ENCODE results near the gene DYRK1A.

Gene DYRK1A

GRCh38 chr21:37427221-37427620, 60.6 kb downstream of the DYRK1A start:
- no peak overlapping the region for H3K27ac ChIP-seq (ENCODE audit: low read depth, low read length)
- H3K4me3 ChIP-seq (ENCODE audit: low read depth in 1 of 2, low read length in 2 of 2), result no peak overlapping the region
- peaks cover 0 to 3% of the 10 kb centered on the region in 2 donors for H3K4me1 ChIP-seq (ENCODE audit: control insufficient read depth in 1 of 2, insufficient read depth in 2 of 2, low read length in 2 of 2)
- H3K27me3 ChIP-seq (ENCODE audit: control insufficient read depth in 1 of 2, insufficient read depth in 2 of 2, low read length in 2 of 2), result no peaks in the 10 kb centered on the region
- H3K9ac ChIP-seq (ENCODE audit: low read depth in 1 of 2, low read length in 2 of 2), result no peak overlapping the region
- H3K9me3 ChIP-seq (ENCODE audit: control insufficient read depth in 1 of 2, low read length in 2 of 2), result no peaks in the 10 kb centered on the region
- peaks cover 3 to 11% of the 10 kb centered on the region in 2 donors for H3K36me3 ChIP-seq (ENCODE audit: control insufficient read depth in 1 of 2, insufficient read depth in 2 of 2, low read length in 2 of 2)

- H3K4me1 ChIP-seq (ENCODE audit: control insufficient read depth in 1 of 2, insufficient read depth in 2 of 2, low read length in 2 of 2), result peaks cover 0 to 6% of the 10 kb centered on the region in 2 donors
Observed at GRCh38 chr21:37429356-37429755, 62.8 kb downstream of the DYRK1A start.

GRCh38 chr21:37430184-37430821, 63.7 kb downstream of the DYRK1A start:
- H3K9me3 ChIP-seq (ENCODE audit: control insufficient read depth in 1 of 2, low read length in 2 of 2), result no peaks in the 10 kb centered on the region
- no peak overlapping the region for H3K9ac ChIP-seq (ENCODE audit: low read depth in 1 of 2, low read length in 2 of 2)
- no peaks in the 10 kb centered on the region for H3K27me3 ChIP-seq (ENCODE audit: control insufficient read depth in 1 of 2, insufficient read depth in 2 of 2, low read length in 2 of 2)
- peaks cover 3 to 7% of the 10 kb centered on the region in 2 donors for H3K36me3 ChIP-seq (ENCODE audit: control insufficient read depth in 1 of 2, insufficient read depth in 2 of 2, low read length in 2 of 2)
- no peak overlapping the region for H3K4me3 ChIP-seq (ENCODE audit: low read depth in 1 of 2, low read length in 2 of 2)
- no peak overlapping the region for H3K27ac ChIP-seq (ENCODE audit: low read depth, low read length)
- peaks cover 7 to 14% of the 10 kb centered on the region in 2 donors for H3K4me1 ChIP-seq (ENCODE audit: control insufficient read depth in 1 of 2, insufficient read depth in 2 of 2, low read length in 2 of 2)

More at GRCh38 chr21:37429356-37429755, 62.8 kb downstream of the DYRK1A start:
- H3K36me3 ChIP-seq (ENCODE audit: control insufficient read depth in 1 of 2, insufficient read depth in 2 of 2, low read length in 2 of 2), result peaks cover 3 to 7% of the 10 kb centered on the region in 2 donors
- H3K9me3 ChIP-seq (ENCODE audit: control insufficient read depth in 1 of 2, low read length in 2 of 2), result no peaks in the 10 kb centered on the region
- H3K4me3 ChIP-seq (ENCODE audit: low read depth in 1 of 2, low read length in 2 of 2), result no peak overlapping the region
- H3K27ac ChIP-seq (ENCODE audit: low read depth, low read length), result no peak overlapping the region
- H3K27me3 ChIP-seq (ENCODE audit: control insufficient read depth in 1 of 2, insufficient read depth in 2 of 2, low read length in 2 of 2), result no peaks in the 10 kb centered on the region
- H3K9ac ChIP-seq (ENCODE audit: low read depth in 1 of 2, low read length in 2 of 2), result no peak overlapping the region

GRCh38 chr21:37431243-37431642, 64.7 kb downstream of the DYRK1A start:
- H3K36me3 ChIP-seq (ENCODE audit: control insufficient read depth in 1 of 2, insufficient read depth in 2 of 2, low read length in 2 of 2), result peaks cover 0 to 3% of the 10 kb centered on the region in 2 donors
- H3K9me3 ChIP-seq (ENCODE audit: control insufficient read depth in 1 of 2, low read length in 2 of 2), result no peaks in the 10 kb centered on the region
- H3K4me3 ChIP-seq (ENCODE audit: low read depth in 1 of 2, low read length in 2 of 2), result no peak overlapping the region
- no peak overlapping the region for H3K9ac ChIP-seq (ENCODE audit: low read depth in 1 of 2, low read length in 2 of 2)
- no peaks in the 10 kb centered on the region for H3K27me3 ChIP-seq (ENCODE audit: control insufficient read depth in 1 of 2, insufficient read depth in 2 of 2, low read length in 2 of 2)
- H3K27ac ChIP-seq (ENCODE audit: low read depth, low read length), result no peak overlapping the region
- peaks cover 7 to 23% of the 10 kb centered on the region in 2 donors for H3K4me1 ChIP-seq (ENCODE audit: control insufficient read depth in 1 of 2, insufficient read depth in 2 of 2, low read length in 2 of 2)

GRCh38 chr21:37432710-37433455, 66.3 kb downstream of the DYRK1A start:
- Histone ChIP-seq H3K27ac (ENCODE audit: low read depth, low read length) (no peak overlapping the region), H3K4me1 (ENCODE audit: control insufficient read depth in 1 of 2, insufficient read depth in 2 of 2, low read length in 2 of 2) (peaks cover 7 to 26% of the 10 kb centered on the region in 2 donors), H3K27me3 (ENCODE audit: control insufficient read depth in 1 of 2, insufficient read depth in 2 of 2, low read length in 2 of 2) (no peaks in the 10 kb centered on the region), H3K9ac (ENCODE audit: low read depth in 1 of 2, low read length in 2 of 2) (no peak overlapping the region), H3K4me3 (ENCODE audit: low read depth in 1 of 2, low read length in 2 of 2) (no peak overlapping the region), H3K36me3 (ENCODE audit: control insufficient read depth in 1 of 2, insufficient read depth in 2 of 2, low read length in 2 of 2) (peaks cover 0 to 3% of the 10 kb centered on the region in 2 donors), H3K9me3 (ENCODE audit: control insufficient read depth in 1 of 2, low read length in 2 of 2) (no peaks in the 10 kb centered on the region)

- Histone ChIP-seq H3K27ac (ENCODE audit: low read depth, low read length) (no peak overlapping the region), H3K9me3 (ENCODE audit: control insufficient read depth in 1 of 2, low read length in 2 of 2) (no peaks in the 10 kb centered on the region), H3K27me3 (ENCODE audit: control insufficient read depth in 1 of 2, insufficient read depth in 2 of 2, low read length in 2 of 2) (no peaks in the 10 kb centered on the region), H3K4me1 (ENCODE audit: control insufficient read depth in 1 of 2, insufficient read depth in 2 of 2, low read length in 2 of 2) (peaks cover 7 to 31% of the 10 kb centered on the region in 2 donors), H3K9ac (ENCODE audit: low read depth in 1 of 2, low read length in 2 of 2) (no peak overlapping the region), H3K4me3 (ENCODE audit: low read depth in 1 of 2, low read length in 2 of 2) (no peak overlapping the region), H3K36me3 (ENCODE audit: control insufficient read depth in 1 of 2, insufficient read depth in 2 of 2, low read length in 2 of 2) (peaks cover 0 to 3% of the 10 kb centered on the region in 2 donors)
Observed at GRCh38 chr21:37433456-37433840, 66.9 kb downstream of the DYRK1A start.

GRCh38 chr21:37435120-37435519, 68.5 kb downstream of the DYRK1A start:
- Histone ChIP-seq H3K4me1 (ENCODE audit: control insufficient read depth in 1 of 2, insufficient read depth in 2 of 2, low read length in 2 of 2) (peaks cover 7 to 35% of the 10 kb centered on the region in 2 donors), H3K27me3 (ENCODE audit: control insufficient read depth in 1 of 2, insufficient read depth in 2 of 2, low read length in 2 of 2) (no peaks in the 10 kb centered on the region), H3K36me3 (ENCODE audit: control insufficient read depth in 1 of 2, insufficient read depth in 2 of 2, low read length in 2 of 2) (peaks cover 0 to 3% of the 10 kb centered on the region in 2 donors), H3K9me3 (ENCODE audit: control insufficient read depth in 1 of 2, low read length in 2 of 2) (no peaks in the 10 kb centered on the region), H3K4me3 (ENCODE audit: low read depth in 1 of 2, low read length in 2 of 2) (no peak overlapping the region), H3K9ac (ENCODE audit: low read depth in 1 of 2, low read length in 2 of 2) (no peak overlapping the region), H3K27ac (ENCODE audit: low read depth, low read length) (no peak overlapping the region)

GRCh38 chr21:37435711-37436110, 69.1 kb downstream of the DYRK1A start:
- H3K4me1 ChIP-seq (ENCODE audit: control insufficient read depth in 1 of 2, insufficient read depth in 2 of 2, low read length in 2 of 2), result peaks cover 7 to 35% of the 10 kb centered on the region in 2 donors
- no peak overlapping the region for H3K27ac ChIP-seq (ENCODE audit: low read depth, low read length)
- H3K4me3 ChIP-seq (ENCODE audit: low read depth in 1 of 2, low read length in 2 of 2), result no peak overlapping the region
- no peaks in the 10 kb centered on the region for H3K36me3 ChIP-seq (ENCODE audit: control insufficient read depth in 1 of 2, insufficient read depth in 2 of 2, low read length in 2 of 2)
- no peaks in the 10 kb centered on the region for H3K27me3 ChIP-seq (ENCODE audit: control insufficient read depth in 1 of 2, insufficient read depth in 2 of 2, low read length in 2 of 2)
- no peak overlapping the region for H3K9ac ChIP-seq (ENCODE audit: low read depth in 1 of 2, low read length in 2 of 2)
- no peaks in the 10 kb centered on the region for H3K9me3 ChIP-seq (ENCODE audit: control insufficient read depth in 1 of 2, low read length in 2 of 2)

- H3K4me1 ChIP-seq (ENCODE audit: control insufficient read depth in 1 of 2, insufficient read depth in 2 of 2, low read length in 2 of 2), result peaks cover 7 to 35% of the 10 kb centered on the region in 2 donors
- no peaks in the 10 kb centered on the region for H3K36me3 ChIP-seq (ENCODE audit: control insufficient read depth in 1 of 2, insufficient read depth in 2 of 2, low read length in 2 of 2)
- H3K4me3 ChIP-seq (ENCODE audit: low read depth in 1 of 2, low read length in 2 of 2), result no peak overlapping the region
- H3K27me3 ChIP-seq (ENCODE audit: control insufficient read depth in 1 of 2, insufficient read depth in 2 of 2, low read length in 2 of 2), result no peaks in the 10 kb centered on the region
- no peak overlapping the region for H3K9ac ChIP-seq (ENCODE audit: low read depth in 1 of 2, low read length in 2 of 2)
- H3K27ac ChIP-seq (ENCODE audit: low read depth, low read length), result no peak overlapping the region
- H3K9me3 ChIP-seq (ENCODE audit: control insufficient read depth in 1 of 2, low read length in 2 of 2), result no peaks in the 10 kb centered on the region
Observed at GRCh38 chr21:37436174-37436573, 69.6 kb downstream of the DYRK1A start.

GRCh38 chr21:37437376-37438080, 71.0 kb downstream of the DYRK1A start:
- H3K27me3 ChIP-seq (ENCODE audit: control insufficient read depth in 1 of 2, insufficient read depth in 2 of 2, low read length in 2 of 2), result no peaks in the 10 kb centered on the region
- no peak overlapping the region for H3K27ac ChIP-seq (ENCODE audit: low read depth, low read length)
- H3K4me1 ChIP-seq (ENCODE audit: control insufficient read depth in 1 of 2, insufficient read depth in 2 of 2, low read length in 2 of 2), result peaks cover 7 to 35% of the 10 kb centered on the region in 2 donors
- no peaks in the 10 kb centered on the region for H3K9me3 ChIP-seq (ENCODE audit: control insufficient read depth in 1 of 2, low read length in 2 of 2)
- H3K9ac ChIP-seq (ENCODE audit: low read depth in 1 of 2, low read length in 2 of 2), result no peak overlapping the region
- H3K36me3 ChIP-seq (ENCODE audit: control insufficient read depth in 1 of 2, insufficient read depth in 2 of 2, low read length in 2 of 2), result no peaks in the 10 kb centered on the region
- no peak overlapping the region for H3K4me3 ChIP-seq (ENCODE audit: low read depth in 1 of 2, low read length in 2 of 2)

All from duodenal mucosa (tissue), 2 donors.